Measurements from ENCODE around the gene NIM1K.
"Not testable (repeated sequence)": the region's sequence is repeated elsewhere in the genome, so short reads cannot be mapped to it uniquely, and the experiment has no call there.

Gene NIM1K

DNA sequence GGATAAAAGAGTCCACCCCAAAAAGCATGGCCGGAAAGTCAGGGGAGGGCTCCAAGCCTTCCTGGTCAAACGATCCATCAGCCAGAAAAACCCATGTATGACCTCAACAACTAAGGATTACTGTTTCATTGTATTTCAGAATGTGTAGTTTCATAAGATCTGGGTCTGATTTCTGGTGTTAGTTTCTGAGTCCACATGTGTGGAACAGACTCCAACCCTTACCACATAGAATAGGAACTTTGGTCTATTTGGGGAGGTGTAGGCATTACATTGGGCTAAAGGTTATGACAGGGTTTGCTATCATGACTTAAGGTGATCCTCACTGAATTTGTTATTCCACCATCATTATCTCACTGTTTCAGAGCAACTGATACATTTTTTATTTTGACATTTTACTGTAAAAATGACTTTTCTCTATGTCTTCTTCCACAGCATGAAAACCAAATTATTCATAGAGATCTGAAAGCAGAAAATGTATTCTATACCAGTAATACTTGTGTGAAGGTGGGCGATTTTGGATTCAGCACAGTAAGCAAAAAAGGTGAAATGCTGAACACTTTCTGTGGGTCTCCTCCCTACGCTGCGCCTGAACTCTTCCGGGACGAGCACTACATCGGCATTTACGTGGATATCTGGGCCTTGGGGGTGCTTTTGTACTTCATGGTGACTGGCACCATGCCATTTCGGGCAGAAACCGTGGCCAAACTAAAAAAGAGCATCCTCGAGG is 87.7 kb downstream of the NIM1K start:
- DNase-seq (ENCODE audit: low read depth, low spot score), result no peak

DNA sequence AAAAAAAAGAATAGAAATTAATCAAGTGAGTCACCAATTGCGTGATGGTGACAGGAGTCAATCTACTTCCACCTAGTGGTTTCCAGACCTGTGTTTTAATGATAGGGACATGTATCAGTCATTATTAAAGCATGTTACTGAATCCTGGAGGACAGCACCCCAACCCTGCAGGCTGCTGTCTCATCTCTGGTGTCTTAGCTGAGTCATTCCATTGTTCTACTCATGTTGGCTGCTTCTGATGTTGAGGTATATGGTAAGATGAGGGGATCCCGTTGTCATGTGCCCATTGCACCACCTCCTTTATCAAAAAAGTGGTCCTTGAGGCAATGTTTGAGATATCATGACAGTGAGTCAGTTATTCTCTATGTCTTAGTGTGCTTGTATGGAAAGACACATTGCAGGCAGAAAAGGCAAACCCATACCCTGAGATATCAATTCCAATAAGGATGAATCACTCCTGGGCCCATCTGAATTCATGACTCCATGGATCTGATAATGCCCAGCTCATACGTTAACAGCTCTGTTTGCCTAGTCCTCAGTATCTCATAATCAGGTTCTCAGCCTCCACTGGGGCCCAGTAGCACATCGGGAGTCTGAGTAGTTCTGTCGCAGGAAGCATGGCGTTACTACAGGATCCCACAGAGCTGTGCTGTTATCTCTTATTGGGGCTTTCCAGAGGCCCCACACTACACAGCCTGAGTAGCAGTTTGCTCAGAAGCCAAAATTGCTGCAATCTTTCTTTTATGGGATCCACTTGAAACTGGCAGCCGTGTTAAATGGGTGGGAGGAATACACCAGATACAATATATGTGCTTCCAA is 90.0 kb downstream of the NIM1K start:
- DNase-seq (ENCODE audit: low read depth, low spot score), result no peak

- no peak for DNase-seq (ENCODE audit: low read depth, low spot score)
These were observed 94.6 kb downstream of the NIM1K start for GRCh38 chr5:43286623-43287022.

GRCh38 chr5:43287493-43287892 is 95.5 kb downstream of the NIM1K start:
- DNase-seq (ENCODE audit: low read depth, low spot score), result no peak

GRCh38 chr5:43288269-43288831 is 96.3 kb downstream of the NIM1K start:
- no peak for DNase-seq (ENCODE audit: low read depth, low spot score)

DNA sequence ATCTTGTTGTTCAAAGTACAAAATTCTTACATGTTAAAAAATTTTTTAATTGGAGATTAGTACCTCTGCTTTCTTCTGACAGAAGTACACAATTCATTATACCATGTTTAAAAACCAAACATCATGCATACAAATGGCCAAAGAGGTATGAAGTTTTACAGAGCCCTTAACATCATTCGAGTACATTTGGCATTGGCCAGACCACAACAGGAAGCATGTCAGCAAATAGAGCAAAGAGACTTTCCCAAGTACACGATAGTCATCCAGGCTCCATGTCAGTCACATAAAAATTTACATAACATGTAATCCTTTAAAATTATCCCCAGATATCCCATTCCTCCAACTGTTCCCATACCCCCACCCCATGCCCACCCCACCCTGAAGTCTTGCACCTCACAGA is 98.7 kb downstream of the NIM1K start:
- no peak for DNase-seq (ENCODE audit: low read depth, low spot score)

DNA sequence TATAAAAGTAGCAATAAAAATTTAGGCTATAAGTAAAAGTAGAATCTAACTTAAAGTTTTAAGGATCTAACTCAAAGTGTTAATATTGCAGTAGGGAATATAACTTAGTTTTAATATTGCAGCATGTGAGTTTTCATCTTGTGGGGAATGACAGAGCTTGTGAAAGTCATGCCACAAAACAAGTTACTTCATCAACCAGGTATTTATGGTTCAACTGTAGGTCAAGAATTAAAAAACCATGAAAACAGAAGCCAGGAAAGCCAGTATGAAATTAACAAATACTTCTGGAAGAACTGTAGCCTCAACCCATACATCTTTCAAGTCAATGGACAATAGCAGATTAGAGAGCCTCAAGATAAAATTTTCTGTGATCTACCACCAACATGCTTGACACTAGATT is 102.2 kb downstream of the NIM1K start:
- DNase-seq (ENCODE audit: low read depth, low spot score), result no peak

- DNase-seq (ENCODE audit: low read depth, low spot score), result no peak
These were observed 103.2 kb downstream of the NIM1K start for GRCh38 chr5:43295202-43295601.

DNA sequence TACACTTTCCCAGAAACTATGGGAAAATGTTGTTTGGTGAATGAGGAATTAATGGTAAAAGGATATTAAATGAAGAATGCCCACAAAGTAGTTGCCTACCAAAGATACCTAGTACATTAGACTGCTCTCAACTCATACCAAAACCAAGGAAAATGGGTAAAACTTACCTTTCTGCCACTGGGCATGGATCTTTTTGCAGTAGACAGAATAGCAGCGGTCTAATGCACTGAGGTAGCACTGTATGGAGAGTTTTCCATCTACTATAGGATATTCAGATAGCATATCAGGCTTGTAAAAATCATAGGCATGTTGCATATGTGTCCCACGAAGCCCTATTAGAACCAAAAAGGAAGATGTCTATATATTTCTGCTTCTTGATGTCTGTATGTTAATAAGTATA is 104.8 kb downstream of the NIM1K start:
- no peak for DNase-seq (ENCODE audit: low read depth, low spot score)

GRCh38 chr5:43298443-43298842 is 106.4 kb downstream of the NIM1K start:
- no peak for DNase-seq (ENCODE audit: low read depth, low spot score)

GRCh38 chr5:43300112-43300511 is 108.1 kb downstream of the NIM1K start:
- DNase-seq (ENCODE audit: low read depth, low spot score), result no peak

- DNase-seq (ENCODE audit: low read depth, low spot score), result no peak
These were observed 109.6 kb downstream of the NIM1K start for GRCh38 chr5:43301653-43302091.

DNA sequence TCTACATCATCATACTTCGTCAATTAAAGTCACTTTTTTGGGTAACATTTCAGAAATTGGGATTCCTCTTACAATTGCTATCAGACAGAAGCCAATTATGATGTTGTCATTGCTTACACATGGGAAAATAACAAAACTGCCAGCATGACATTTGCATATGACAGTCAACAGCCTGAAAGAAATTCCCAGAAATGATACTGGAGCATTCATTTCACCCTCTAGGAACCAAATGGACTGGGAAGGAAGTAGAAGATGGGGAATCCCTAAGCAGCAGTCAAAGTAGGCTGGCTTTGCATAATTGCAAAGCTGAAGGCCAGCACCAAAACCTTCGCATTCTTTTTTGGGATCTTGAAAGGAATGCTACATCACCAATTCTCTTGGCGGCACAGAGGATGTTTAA is 110.5 kb downstream of the NIM1K start:
- DNase-seq (ENCODE audit: low read depth, low spot score), result no peak

DNA sequence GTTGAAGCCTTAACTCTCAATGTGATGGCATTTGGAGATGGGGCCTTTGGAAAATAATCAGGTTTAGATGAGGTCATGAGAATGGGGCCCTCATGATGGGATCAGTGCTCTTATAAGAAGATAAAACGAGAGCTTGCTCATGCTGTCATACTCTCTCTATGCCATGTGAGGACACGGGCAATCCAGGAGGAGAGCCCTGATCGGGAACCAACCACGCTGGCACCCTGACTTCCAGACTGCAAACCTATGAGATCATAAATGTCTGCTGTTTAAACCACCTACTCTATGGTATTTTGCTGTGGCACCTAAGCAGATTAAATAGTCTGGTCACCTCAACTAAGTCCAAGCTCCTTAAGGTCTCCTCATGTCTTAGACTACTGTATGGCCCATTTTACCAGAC is 111.2 kb downstream of the NIM1K start:
- DNase-seq (ENCODE audit: low read depth, low spot score), result no peak

DNA sequence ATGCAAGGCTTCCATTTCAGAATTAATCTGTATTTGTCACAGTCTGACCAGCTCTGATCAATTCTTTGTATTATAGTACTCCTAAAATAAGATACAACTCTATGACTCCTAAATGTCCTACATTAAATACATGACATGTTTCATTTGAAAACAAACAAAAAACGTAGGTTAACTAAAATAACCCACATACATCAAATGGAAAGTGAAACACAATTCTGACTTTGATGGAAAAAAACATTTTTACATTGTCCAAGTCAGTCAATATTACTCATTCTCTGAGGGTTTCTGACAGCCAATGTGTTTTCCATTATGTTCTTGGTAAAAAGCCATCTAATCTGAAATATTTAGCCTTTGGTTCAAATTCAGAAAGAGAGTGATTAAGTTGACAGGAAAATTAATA is 112.5 kb downstream of the NIM1K start:
- no peak for DNase-seq (ENCODE audit: low read depth, low spot score)

- no peak for DNase-seq (ENCODE audit: low read depth, low spot score)
These were observed 114.0 kb downstream of the NIM1K start for GRCh38 chr5:43305948-43306565.

DNA sequence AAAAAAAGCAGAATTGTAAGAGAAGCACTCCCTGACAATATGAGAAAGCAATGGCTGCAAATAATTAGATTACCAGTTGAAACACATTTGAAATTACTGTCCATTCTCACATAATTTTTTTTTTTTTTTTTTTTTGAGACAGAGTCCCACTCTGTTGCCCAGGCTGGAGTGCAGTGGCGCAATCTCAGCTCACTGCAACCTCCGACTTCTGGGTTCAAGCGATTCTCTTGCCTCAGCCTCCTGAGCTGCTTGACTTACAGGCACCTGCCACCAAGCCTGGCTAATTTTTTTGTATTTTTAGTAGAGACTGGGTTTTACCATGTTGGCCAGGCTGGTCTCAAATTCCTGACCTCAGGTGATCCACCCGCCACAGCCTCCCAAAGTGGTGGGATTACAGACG is 114.9 kb downstream of the NIM1K start:
- not testable (repeated sequence) for DNase-seq (ENCODE audit: low read depth, low spot score)

DNA sequence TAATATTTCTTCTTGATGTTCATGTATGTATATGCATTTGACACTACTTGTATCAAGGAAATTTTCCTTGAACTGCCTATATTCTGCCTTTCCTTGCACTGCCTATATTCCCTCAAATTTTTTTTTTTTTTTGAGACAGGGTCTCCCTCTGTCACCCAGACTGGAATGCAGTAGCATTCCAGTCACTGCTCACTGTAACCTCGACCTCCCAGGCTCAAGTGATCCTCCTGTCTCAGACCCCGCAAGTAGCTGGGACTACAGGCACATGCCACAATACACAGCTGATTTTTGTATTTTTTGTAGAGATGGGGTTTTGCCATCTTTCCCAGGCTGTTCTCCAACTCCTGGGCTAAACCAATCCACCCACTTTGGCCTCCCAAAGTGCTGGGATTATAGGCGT is 117.1 kb downstream of the NIM1K start:
- no peak for DNase-seq (ENCODE audit: low read depth, low spot score)

DNA sequence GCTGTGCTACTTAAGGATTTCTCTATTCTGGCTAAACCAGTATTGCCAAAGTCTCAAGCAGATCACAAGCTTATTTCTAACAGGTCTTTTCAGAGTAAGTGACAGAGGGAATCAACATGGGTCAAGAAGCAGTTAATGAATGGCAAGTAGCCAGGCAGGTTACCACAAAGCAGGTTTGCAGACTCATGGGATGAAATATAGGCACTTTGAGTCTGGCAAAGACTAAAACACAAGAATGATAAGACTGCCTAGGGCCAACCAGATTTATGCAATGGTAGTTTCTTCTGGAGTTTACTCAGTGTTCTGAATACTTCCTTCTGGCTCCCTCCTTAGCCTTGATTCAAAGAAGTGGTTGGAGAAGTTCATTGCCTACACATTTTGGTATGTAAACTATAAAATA is 117.6 kb downstream of the NIM1K start:
- DNase-seq (ENCODE audit: low read depth, low spot score), result no peak

GRCh38 chr5:43312076-43312661 is 120.1 kb downstream of the NIM1K start:
- no peak for DNase-seq (ENCODE audit: low read depth, low spot score)

- DNase-seq (ENCODE audit: low read depth, low spot score), result no peak
These were observed 120.6 kb downstream of the NIM1K start for GRCh38 chr5:43312699-43313034.
